KMS-11 (cell line): ENCODE measurements around the gene FADD.

Experiments
- H2AFZ ChIP-seq: fragments of 200-600 bp; sonication (generic); 2 replicates; pipeline ENCODE4 v1.6.1; 2016; ENCODE audit warnings: antibody characterized with exemption, mixed run types, low read depth
- H3K27ac ChIP-seq: fragments of 200-600 bp; sonication (generic); 2 replicates; pipeline ENCODE4 v1.6.1; 2016; ENCODE audit warnings: mild to moderate bottlenecking, mixed run types
- H3K27me3 ChIP-seq: fragments of 200-600 bp; sonication (generic); 2 replicates; pipeline ENCODE4 v1.6.1; 2017; ENCODE audit warnings: mild to moderate bottlenecking, low read depth, mixed run types, moderate library complexity; ENCODE audit not compliant: insufficient read depth
- H3K36me3 ChIP-seq: fragments of 200-600 bp; sonication (generic); 2 replicates; pipeline ENCODE4 v1.6.1; 2017; ENCODE audit warnings: mild to moderate bottlenecking, mixed run types; ENCODE audit not compliant: insufficient read depth
- H3K4me1 ChIP-seq: fragments of 200-600 bp; sonication (generic); 2 replicates; pipeline ENCODE4 v1.6.1; 2016; ENCODE audit warnings: mild to moderate bottlenecking, low read depth, mixed run types; ENCODE audit not compliant: poor library complexity, severe bottlenecking
- H3K4me2 ChIP-seq: fragments of 200-600 bp; sonication (generic); 2 replicates; pipeline ENCODE4 v1.7.0; 2016; ENCODE audit warnings: mild to moderate bottlenecking, mixed run types
- H3K4me3 ChIP-seq: fragments of 200-600 bp; sonication (generic); IDR thresholded peaks from 2 replicates; pipeline ENCODE4 v1.6.1; 2017; ENCODE audit warnings: low read depth, low read length, mixed read lengths; ENCODE audit not compliant: insufficient read depth
- H3K79me2 ChIP-seq: fragments of 200-600 bp; sonication (generic); 2 replicates; pipeline ENCODE4 v1.6.1; 2016; ENCODE audit warnings: low read depth, mixed run types; ENCODE audit not compliant: insufficient read depth
- H3K9ac ChIP-seq: fragments of 200-600 bp; sonication (generic); 2 replicates; pipeline ENCODE4 v1.6.1; 2016; ENCODE audit warnings: mild to moderate bottlenecking, mixed run types
- H4K20me1 ChIP-seq: fragments of 200-600 bp; sonication (generic); 2 replicates; pipeline ENCODE4 v1.6.1; 2016; ENCODE audit warnings: mild to moderate bottlenecking, mixed run types; ENCODE audit not compliant: insufficient read depth
- CTCF ChIP-seq: fragments of 200-600 bp; sonication (generic); conservative IDR thresholded peaks from 2 replicates; pipeline ENCODE4 v1.6.1; 2017; ENCODE audit warnings: low read depth, mild to moderate bottlenecking, antibody characterized with exemption, low read length, moderate library complexity, mixed read lengths

The FADD gene

GRCh38 chr11:70241709-70242108 lies 38.6 kb downstream of the FADD start:
- Histone ChIP-seq H2AFZ (no peak overlapping the region), H3K4me3 (no peak overlapping the region), H3K79me2 (no peaks in the 10 kb centered on the region), H3K4me1 (no peaks in the 10 kb centered on the region), H4K20me1 (no peaks in the 10 kb centered on the region), H3K27ac (no peak overlapping the region), H3K36me3 (no peaks in the 10 kb centered on the region), H3K27me3 (0 out of 2 replicates have a peak, but pooled peaks cover 3% of the 10 kb centered on the region), H3K9ac (no peak overlapping the region), H3K4me2 (no peak overlapping the region)
- no peak for TF ChIP-seq CTCF

GRCh38 chr11:70242885-70243284 lies 39.8 kb downstream of the FADD start:
- H3K9ac ChIP-seq: no peak overlapping the region
- no peak for TF ChIP-seq CTCF
- H3K79me2 ChIP-seq: no peaks in the 10 kb centered on the region
- H3K4me3 ChIP-seq: no peak overlapping the region
- H3K4me2 ChIP-seq: no peak overlapping the region
- H3K27ac ChIP-seq: no peak overlapping the region
- no peak overlapping the region for H2AFZ ChIP-seq
- H3K27me3 ChIP-seq: 0 out of 2 replicates have a peak, but pooled peaks cover 3% of the 10 kb centered on the region
- no peaks in the 10 kb centered on the region for H3K4me1 ChIP-seq
- H3K36me3 ChIP-seq: no peaks in the 10 kb centered on the region
- H4K20me1 ChIP-seq: no peaks in the 10 kb centered on the region

- Histone ChIP-seq H3K9ac (no peak overlapping the region), H3K27me3 (peaks cover 3% of the 10 kb centered on the region; the same call in 1 of the 2 replicates), H3K79me2 (no peaks in the 10 kb centered on the region), H3K4me2 (no peak overlapping the region), H3K4me1 (no peaks in the 10 kb centered on the region), H3K27ac (no peak overlapping the region), H3K36me3 (no peaks in the 10 kb centered on the region), H4K20me1 (no peaks in the 10 kb centered on the region), H3K4me3 (no peak overlapping the region), H2AFZ (no peak overlapping the region)
- TF ChIP-seq CTCF: no peak
These were observed 41.0 kb downstream of the FADD start for GRCh38 chr11:70243912-70244652.

GRCh38 chr11:70244698-70245097 lies 41.6 kb downstream of the FADD start:
- Histone ChIP-seq H3K36me3 (no peaks in the 10 kb centered on the region), H3K27me3 (no peaks in the 10 kb centered on the region; the same call in 1 of the 2 replicates), H3K9ac (no peak overlapping the region), H3K4me1 (no peaks in the 10 kb centered on the region), H2AFZ (no peak overlapping the region), H3K27ac (no peak overlapping the region), H4K20me1 (no peaks in the 10 kb centered on the region), H3K4me3 (no peak overlapping the region), H3K79me2 (no peaks in the 10 kb centered on the region), H3K4me2 (no peak overlapping the region)
- no peak for TF ChIP-seq CTCF
